Measurements from ENCODE around the gene SSR1.

SSR1 gene

DNA sequence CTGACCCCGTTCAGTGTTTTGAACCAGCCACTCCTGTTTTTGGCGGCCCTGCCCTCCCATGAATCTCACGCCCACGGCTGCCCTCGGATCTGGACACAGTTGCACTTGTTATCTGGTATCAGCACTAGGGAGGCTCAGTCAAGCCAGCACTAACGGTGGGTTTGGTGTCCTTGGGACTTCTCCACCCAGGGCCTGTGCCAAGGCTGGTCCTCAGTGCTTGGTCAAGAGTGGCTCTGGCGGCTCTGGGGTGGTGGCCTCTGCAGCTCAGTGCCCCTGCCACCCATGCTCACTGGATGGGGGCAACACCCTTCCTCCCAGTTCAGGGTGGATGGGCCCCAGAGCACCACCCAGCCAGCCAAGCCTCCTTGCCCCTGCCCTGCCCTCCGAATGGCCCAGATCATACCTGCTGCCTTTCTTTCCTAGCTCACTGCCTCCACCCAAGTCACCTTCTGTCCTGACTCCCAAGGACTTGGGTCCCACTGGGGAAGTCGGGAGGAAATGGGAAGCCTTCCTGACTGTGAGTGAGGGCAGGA lies 54.7 kb downstream of the SSR1 start:
- no peak for DNase-seq (ENCODE audit: extremely low read depth, low read depth)
- TF ChIP-seq, protein P1, sequence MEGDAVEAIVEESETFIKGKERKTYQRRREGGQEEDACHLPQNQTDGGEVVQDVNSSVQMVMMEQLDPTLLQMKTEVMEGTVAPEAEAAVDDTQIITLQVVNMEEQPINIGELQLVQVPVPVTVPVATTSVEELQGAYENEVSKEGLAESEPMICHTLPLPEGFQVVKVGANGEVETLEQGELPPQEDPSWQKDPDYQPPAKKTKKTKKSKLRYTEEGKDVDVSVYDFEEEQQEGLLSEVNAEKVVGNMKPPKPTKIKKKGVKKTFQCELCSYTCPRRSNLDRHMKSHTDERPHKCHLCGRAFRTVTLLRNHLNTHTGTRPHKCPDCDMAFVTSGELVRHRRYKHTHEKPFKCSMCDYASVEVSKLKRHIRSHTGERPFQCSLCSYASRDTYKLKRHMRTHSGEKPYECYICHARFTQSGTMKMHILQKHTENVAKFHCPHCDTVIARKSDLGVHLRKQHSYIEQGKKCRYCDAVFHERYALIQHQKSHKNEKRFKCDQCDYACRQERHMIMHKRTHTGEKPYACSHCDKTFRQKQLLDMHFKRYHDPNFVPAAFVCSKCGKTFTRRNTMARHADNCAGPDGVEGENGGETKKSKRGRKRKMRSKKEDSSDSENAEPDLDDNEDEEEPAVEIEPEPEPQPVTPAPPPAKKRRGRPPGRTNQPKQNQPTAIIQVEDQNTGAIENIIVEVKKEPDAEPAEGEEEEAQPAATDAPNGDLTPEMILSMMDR (IDR thresholded peaks at IDR 0.05; ENCODE audit: low read depth, low read length), result no peak

DNA sequence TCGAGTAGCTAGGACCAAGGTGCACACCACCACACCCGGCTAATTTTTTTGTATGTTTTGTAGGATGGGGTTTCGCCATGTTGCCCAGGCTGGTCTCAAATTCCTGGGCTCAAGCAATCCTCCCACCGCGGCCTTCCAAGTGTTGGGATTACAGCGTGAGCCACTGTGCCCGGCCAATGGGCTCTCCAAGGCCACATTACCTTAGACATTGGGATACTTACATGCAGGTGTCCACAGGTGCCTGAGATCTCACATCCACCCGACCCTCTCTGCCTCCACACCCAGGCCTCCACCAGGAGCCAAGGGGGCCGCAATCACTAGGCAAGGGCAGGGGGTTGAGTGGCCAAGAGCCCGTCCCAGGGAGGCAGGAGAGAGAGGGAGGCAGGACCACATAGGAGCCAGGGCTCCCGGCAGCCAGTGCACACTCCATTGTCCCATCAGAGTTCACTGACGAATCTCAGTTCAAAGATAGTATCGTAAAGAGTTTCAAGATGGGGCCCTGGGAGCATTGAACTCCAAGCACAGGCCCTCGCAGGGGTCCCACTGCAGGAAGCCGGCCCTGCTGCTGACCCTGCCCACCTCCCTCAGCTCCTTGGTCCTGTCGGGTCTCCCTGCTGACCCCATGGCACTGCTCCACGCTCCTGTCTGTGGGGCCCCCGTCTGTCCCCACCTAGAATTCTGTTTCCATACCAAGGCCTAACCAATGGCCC lies 55.3 kb downstream of the SSR1 start:
- TF ChIP-seq, protein P1 (IDR thresholded peaks at IDR 0.05; ENCODE audit: low read depth, low read length), result no peak
- no peak for DNase-seq (ENCODE audit: extremely low read depth, low read depth)

DNA sequence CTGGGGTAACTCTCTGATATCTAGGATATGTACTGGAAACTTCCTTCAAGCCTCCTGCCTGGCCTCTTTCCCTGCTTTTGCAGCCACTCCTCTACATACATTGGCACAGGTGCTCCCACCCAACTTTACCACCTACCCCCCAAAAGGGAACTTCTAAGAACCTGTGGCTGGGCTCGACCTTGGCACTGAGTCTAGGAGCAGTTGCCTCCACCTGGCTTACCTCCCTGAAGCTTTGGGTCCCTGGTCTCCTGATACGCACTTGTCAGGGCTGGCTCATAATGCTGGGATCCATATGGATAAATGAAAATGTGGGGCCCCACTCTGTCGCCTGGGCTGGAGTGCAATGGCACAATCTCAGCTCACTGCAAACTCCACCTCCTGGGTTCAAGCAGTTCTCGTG lies 56.2 kb downstream of the SSR1 start:
- TF ChIP-seq, protein P1 (IDR thresholded peaks at IDR 0.05; ENCODE audit: low read depth, low read length), result no peak
- no peak for DNase-seq (ENCODE audit: extremely low read depth, low read depth)

DNA sequence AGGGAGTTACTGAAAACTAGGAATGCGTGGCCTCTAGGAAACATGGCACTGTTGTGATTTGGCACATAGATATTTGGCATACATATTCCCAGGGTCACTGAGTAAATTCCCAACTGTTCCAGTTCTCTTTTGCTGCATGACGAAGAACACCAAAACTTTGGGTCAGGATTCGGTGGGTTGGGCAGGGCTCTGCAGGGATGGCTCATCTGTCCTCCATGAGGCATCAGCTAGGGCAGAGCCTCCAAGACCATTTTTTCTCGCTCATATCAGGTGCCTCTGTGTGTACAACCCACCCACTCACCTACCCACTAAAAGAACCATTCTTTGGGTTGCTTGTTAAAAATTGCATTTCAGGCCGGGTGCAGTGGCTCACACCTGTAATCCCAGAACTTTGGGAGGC lies 57.1 kb downstream of the SSR1 start:
- no peak for DNase-seq (ENCODE audit: extremely low read depth, low read depth)
- TF ChIP-seq, protein P1 (IDR thresholded peaks at IDR 0.05; ENCODE audit: low read depth, low read length), result no peak

DNA sequence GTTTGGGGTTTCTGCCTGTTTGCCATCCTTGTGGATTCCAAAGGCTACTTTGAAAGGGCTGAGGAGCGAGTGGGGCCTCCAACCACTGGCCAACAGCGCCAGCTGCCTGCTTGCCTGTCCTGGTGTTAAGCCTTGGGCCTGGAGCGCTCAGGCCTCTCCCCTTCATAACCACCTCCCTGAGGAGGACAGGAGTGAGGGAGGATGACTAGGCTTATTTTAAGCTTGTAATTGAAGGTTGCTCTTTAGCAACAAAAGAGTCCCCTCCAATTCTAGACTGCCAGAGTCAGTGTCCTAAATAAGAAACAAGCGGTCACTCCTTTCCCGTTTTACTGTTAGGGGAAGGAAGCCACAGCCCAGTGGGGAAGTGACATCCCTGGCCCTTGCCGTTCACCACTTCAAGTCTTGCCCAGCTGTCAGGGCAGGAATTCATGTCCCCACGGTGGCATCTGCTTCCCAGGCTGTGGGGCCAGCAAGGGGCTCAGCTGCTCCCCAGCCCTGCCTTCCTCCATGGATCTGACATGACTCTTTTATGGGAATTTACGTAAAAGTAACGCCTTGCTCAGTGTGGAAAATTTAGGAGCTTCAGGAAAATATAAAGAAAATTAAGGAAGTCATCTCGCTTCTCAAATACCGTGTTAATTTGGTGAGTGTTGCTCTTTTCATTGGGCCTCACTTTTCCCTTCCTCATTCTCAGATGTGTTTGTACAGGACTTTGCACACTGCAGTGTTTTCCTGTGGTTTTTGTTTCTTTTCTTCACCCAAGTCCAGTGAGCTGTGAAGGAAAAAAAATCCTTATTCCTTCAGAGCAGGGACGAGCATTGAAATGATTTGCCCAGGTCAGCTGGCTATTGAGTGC lies 57.8 kb downstream of the SSR1 start:
- TF ChIP-seq, protein P1 (IDR thresholded peaks at IDR 0.05; ENCODE audit: low read depth, low read length), result no peak
- no peak for DNase-seq (ENCODE audit: extremely low read depth, low read depth)

DNA sequence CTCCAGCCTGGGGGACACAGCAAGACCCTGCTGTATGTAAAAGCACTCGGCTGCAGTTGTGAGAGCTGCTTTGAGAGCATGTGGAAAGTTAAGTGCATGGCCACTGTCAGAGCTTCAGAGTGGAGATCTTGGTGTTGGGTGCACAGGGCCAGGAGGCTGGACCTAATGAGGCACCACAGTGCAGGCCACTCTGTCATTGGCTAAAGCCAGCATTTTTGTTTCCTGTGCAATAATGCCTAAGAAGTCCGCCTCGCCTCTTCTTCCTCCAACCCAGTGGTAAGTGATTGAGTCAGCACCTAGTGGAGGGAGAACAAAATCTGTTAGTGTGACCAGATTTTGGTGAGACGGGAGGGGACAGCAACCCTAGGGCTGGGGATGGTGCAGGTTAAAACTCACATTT lies 60.6 kb downstream of the SSR1 start:
- no peak for DNase-seq (ENCODE audit: extremely low read depth, low read depth)

More for the DNA sequence above, 60.6 kb downstream of the SSR1 start:
- TF ChIP-seq, protein P1 (IDR thresholded peaks at IDR 0.05; ENCODE audit: low read depth, low read length), result no peak

All from AG09319 (cell line).